ENCODE data around the gene FGF18. TPM values are rescaled to one million over a fixed set of nuclear protein-coding genes. Genes with fewer than 3 reads are reported as not detected.

The FGF18 gene
- total RNA-seq, 1 experiment from 2014 or later: not detected

DNA sequence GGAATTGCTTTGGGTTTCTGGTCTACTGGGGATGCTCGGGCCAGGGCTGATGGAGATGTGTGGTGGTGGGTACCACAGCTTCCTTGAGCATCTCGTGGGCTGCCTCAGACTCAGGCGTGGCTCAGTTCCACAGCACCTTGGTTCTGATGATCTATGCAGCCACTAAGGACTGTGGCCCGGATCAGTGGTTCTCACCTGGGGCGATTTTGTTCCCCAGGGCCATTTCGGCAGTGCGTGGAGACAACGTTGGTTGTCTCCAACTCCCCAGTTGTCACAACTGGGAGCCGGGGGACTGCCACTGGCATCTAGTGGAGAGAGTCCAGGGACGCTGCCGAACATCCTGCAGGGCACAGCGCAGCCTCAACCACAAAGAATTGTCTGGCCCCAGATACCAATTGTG lies 47.7 kb downstream of the FGF18 start:
- no peak for DNase-seq (ENCODE audit: low read depth)

DNA sequence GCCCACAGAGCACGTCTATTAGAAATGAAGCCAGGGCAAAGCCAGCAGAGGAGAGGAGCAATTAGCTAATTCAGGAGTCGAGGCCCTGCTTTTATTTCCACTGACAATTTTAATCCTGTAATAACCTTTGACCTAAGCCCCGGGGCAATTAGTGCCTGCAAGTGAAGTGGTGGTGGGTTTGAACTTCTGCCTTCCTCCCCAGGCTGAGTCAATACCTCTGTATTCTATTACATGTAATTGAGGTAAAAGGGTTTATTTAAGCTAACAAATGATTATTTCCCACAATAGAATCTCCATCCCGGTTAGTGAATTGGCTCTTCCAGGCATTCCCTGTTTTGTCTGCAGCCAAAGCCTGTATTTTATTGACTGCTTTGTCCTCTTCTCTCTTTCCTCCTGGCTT lies 49.9 kb downstream of the FGF18 start:
- DNase-seq (ENCODE audit: low read depth): no peak

DNA sequence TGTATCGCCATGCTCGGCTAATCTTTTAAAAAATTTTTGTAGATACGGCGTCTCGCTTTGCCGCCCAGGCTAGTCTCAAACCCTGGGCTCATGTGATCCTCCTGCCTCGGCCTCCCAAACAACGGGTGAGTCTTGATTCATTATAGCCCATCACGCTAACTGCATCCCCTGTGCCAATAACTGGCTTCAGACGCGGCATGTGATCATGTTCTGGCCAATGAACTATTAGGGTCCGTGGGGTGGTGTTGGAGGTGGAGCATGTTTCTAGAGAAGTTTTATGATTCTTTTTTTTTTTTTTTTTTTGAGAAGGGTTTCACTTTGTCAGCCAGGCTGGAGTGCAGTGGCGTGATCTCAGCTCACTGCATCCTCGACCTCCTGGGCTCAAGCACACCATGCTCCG lies 51.0 kb downstream of the FGF18 start:
- DNase-seq (ENCODE audit: low read depth): no peak

DNA sequence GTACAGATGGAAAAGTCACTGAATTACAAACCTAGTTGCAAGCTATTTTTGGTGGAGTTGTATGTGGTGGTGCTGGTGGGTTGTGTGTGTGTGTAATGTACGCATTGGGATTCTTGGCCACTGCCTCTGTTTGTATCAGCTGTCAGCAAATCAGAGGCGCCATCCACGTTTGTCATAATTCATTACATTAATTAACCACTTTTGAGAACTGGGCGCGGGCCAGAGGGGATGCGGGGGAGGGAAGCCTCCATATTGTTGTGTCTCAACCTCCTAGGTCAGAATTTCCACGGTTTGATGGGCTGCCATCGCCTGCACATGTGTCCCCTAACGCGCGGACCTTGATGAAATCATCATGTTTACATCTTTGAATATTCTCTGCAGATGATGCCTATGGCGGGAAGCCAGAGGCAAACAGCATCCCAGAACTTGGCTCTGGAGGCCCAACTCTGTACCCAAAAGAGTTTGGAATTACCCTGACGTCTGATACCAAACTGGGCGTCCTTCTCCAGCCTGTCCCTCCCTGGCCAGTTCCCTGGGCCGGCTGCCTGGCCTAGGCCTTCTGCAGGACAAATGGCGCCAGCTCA lies 54.9 kb downstream of the FGF18 start:
- no peak for DNase-seq (ENCODE audit: low read depth)

DNA sequence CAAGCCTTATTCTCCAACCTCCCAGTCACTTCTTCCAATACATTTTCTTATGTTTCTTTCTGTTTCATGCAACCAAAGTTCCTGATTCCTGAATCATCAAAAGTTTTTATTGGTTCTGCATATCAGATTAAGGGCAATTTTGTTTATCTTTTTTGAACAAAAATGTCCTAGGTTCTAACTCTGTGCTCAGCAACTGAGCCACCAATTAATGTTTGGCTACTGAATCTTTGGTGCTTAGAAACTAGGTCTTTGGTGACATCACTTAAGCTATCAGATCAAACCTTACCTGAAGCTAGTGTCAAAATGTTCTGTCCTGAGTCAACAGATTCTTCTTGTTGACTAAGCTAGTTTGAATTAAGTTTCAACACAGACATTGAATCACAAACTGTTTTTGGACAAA lies 56.1 kb downstream of the FGF18 start:
- no peak for DNase-seq (ENCODE audit: low read depth)

DNA sequence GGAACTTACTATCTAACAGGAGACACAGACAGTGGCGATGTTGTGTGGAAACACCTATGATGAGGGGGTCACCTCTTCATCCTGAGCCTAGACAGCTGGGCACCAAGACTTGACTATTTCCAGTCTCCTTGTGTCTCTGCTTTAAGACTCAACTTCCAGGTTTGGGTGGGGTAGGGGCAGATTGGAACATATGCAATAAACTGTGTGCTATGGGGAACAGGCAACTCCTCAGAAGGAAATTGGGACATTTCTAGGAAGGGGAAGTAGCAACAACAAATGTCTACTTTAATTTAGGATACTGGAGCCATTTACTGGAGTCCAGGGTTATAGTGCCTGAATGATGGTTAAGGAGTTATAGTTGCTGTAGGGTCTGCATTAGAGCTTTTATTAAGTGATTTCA lies 57.3 kb downstream of the FGF18 start:
- no peak for DNase-seq (ENCODE audit: low read depth)

DNA sequence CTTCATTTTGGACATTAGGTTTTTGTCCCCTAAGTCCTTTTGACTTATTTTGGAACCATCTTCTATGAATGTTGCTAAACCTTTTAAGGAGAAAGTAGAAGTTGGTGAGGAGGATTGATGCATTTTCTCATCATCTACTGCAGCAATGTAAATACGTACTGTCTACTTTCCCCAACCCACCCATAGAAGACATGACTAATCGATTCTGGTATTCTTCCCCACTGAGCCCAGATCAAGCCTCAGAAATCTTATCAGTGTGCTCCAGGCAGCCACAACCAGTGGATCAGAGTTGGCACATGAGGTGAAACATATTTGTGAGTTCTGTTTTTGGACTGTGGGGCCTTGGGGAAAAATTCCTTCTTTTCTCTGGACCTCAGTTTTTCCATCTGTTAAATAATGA lies 57.7 kb downstream of the FGF18 start:
- DNase-seq (ENCODE audit: low read depth): no peak

DNA sequence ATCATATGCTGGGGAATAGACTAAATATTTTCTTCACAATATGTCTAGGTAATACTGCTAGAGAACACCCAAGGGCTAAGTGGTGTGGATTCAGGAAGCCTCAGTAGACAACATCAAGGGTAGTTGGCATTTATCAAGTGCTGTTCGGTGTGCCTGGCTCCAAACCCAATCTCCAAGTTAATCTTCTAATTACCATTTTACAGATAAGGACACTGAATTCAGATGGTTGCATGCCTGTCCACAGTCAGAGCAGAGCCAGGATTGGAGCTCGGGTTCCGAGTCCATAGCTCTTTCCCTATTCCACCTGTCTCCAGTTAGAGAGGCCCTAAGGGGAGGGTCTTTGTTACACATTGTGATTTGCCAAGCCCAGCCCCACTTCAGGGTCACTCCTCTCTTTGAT lies 58.2 kb downstream of the FGF18 start:
- no peak for DNase-seq (ENCODE audit: low read depth)

DNA sequence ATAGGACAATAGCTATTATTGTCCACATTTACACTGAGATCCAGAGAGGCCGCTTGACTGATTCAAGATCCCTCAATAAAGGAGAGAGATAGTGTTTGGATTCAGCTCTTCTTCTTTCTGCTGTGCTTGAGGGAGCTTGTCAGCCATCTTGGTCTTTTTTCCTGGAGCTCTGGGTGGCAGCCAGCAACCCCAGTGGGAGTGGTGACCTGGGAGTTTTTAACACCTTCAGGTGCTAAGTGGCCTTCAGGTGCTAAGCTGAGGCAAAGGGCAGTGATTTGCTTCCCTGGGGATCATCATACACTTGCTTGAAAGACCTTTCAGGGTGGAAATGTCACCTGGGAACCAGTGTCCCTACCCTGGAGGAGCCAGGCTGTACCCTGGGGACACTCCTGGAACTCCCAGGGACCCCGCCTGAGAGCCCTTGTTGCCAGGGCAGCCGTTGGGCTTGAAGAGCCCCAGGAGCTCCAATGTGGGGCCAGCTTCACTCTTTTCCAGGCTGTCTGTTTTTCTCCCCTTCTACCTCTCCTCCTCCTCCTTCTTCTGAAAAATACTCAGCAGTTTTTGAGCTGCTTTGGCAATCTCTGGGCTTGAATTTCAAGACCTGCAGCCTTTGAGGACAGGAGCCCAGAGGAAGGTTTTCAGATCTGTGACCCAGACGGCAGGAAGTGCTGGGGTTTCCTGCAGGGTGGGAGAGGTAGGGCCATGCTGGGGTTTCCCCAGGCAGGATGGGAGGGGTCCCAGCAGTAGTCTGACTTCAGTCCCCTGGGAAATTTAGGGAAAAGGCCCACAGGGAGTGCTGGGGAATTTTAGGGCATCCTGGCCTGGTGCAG lies 59.7 kb downstream of the FGF18 start:
- no peak for DNase-seq (ENCODE audit: low read depth)

DNA sequence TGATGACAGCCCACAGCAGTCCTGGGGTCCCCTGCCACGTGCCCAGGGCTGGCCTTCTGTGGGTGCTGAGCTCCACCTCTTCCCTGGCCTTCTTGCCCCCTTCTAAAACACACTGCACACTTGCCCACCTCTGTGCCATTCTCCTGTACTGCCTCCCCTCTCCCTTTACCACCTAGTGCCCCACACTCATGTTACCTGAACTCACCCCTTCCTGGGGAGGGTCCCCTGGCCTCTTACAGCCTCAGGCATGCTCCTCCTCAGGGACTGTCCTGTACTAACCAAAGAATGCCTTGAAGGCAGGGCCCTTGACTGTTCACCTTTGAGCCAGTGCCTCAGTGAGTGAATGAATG lies 60.3 kb downstream of the FGF18 start:
- DNase-seq (ENCODE audit: low read depth): no peak

DNA sequence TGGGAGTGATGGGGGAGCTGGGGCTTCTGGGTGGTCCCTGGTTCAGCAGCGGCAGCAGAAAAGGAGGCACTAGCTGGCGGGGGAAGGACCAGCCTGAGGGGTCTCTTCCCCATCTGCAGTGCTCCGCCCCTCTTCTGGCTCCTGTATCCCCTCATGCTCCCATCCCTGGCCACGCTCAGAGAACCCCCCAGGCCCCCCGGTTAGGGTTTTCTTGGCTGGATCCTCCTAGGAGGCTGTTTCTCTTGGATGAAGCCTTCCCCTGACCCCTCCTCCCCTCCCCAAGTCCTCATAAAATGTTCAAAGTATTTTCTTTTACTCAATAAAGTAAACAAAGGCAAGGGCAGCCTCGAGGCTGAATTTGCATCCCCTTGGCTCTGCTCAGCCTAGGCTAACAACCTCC lies 60.8 kb downstream of the FGF18 start:
- no peak for DNase-seq (ENCODE audit: low read depth)

DNA sequence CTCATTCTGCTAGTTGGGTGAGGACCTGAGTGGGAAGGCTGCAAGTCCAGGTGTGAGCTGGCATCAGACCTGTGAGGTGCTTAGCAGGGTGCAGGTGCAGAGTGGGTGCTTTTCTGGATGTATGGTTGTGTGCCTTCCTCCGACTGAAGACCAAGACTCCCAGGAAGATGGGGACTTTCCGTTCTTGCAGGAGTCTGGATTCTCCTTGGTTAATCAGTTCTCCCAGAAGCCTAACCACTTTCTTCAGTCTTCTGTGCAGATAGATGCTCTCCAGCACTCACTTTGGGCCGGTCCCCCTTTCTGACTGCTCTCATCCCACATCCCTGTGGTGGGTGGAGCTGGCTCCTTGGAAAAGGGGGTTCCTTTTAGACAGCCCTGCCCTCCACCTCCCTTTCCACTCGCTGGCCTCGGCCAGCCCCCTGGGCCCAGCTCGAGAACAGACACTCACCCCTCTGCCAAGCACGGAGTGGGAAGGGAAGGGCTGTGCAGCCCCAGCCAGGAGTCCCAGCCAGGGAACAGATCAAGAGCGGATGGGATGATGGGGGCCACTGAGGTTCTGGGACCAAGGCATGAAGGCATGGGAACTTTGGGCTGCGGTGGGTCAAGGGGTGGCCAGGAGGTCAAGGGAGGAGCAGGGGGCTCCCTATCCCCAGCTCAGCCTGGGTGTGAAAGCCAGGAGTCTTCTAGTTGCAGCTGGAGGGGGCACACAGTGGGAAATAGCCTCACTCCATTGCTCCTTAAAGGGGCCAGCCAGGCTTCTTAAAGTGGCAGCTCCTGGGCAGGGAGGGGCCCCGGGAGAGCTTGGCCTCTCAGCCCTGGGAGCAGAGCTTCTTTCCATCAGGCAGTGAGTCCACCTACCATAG lies 62.4 kb downstream of the FGF18 start:
- no peak for DNase-seq (ENCODE audit: low read depth)

DNA sequence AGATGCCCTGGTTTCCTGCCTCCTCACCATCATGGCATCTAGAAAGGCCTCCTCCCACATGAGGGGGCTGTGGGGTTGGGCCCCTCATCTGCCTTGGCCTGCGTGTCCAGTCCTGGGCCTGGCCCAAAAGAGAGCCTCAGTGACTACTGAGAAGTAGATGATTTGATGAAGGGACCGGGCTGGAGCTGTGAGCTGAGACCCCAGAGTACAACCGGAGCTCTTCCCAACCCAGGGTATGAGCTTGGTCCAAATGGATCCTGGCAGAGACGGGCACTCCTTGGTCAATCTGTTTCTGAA lies 62.9 kb downstream of the FGF18 start:
- no peak for DNase-seq (ENCODE audit: low read depth)

DNA sequence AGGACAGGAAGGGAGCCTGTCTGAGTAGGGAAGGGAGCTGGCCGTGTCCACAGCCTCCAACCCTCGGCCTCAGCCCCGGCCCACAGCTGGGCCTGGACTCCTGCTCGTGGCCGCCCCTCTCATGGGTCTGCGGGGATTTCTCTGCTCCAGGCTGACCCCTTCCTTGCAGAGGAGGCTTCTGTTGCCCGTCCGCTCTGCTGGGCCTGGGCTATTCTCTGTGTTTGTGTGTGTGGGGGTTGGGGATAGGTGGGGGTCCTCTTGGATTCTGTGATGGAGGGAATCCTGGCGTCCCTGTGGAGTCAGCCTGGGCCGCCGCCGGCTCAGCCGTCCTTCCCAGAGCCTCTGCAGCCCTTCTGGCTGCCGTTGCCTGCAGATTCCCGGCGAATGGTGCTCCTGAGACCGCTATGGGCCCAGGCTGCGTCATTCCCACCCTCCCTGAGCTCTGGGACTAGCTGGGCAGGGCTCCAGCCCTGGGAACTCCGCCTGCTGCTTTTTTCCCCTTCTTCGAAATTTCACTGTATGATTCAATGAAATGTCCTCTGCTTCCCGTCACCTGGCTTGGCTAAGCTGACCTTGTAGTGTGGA lies 64.2 kb downstream of the FGF18 start:
- peak; percentile 51 for DNase-seq (ENCODE audit: low read depth)

DNA sequence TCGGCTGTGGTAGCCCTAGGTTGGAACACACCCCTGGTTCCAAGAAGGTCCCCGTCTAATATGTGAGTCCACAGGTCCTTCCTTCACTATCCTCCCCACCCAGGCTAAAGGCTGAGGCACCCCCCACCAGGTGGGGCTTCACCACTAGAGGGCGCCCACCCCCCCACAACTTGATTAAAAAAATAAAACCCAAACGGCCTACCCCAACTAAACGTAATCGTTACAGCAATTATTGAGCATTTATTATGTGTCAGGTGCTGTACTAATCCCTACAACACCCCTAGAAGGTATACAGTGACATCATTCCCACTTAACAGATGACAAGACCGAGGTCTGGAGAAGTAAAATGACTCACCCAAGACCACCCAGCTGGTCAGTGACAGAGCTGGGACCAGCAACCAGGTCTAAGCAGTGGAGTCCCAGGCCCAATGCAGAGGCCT lies 65.0 kb downstream of the FGF18 start:
- DNase-seq (ENCODE audit: low read depth): peak; percentile 14

DNA sequence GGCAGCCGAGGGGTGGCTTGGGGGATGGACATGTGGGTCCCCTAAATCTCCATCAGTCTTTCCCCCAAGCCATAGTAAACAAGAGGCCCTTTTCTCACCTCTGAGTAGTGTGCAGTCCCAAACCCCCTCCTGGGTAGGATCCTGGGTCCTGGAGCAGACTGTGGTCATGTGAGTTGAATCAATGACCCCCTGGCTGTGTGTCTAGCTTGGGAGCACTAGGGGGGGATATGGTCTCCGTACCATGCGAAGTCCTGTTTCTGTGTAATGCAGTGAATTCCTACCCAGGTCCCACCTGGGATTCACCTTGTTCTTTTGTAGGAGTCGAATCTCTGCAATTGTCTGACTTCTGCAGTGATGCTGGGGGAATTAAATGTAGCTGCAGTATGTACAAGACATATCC lies 66.2 kb downstream of the FGF18 start:
- no peak for DNase-seq (ENCODE audit: low read depth)

DNA sequence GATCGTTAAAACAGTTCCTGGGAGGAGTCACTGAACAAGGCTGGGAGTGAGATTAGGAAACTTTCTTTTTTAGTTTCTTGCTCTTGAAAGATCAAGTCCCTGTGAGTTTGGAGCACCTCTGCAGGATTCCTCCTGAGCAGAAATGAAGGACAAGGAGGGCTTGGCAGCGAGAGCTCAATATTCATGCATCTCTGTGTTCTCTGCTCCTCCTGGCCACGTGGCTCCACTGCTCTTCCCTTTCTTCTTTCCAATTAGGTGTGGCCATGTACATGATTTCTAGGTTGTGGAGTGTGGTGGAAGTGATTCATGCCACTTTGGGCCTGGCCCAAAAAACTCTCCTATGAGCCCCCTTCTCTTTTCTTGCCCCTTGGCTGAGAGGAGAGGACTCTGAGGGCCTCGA lies 67.2 kb downstream of the FGF18 start:
- DNase-seq (ENCODE audit: low read depth): no peak

DNA sequence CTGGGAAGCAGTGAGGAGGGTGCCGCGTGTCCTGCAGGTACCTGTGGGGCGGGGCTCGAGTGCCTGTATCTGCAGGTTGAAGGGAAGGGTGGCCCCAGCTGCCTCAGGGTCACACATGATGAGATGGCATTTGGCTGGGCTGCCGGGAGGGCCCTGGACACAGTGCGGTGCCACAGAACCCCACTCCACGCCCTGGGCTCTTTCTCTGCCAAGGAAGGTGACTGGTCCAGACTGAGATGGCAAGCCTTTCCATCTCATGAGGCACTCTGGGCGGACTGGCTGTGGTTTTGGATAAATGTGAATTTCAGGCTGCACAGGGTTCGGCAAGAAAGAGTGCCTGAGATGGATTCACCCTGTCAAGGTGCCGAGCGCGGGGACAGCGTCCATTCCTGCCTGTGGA lies 69.4 kb downstream of the FGF18 start:
- DNase-seq (ENCODE audit: low read depth): no peak

DNA sequence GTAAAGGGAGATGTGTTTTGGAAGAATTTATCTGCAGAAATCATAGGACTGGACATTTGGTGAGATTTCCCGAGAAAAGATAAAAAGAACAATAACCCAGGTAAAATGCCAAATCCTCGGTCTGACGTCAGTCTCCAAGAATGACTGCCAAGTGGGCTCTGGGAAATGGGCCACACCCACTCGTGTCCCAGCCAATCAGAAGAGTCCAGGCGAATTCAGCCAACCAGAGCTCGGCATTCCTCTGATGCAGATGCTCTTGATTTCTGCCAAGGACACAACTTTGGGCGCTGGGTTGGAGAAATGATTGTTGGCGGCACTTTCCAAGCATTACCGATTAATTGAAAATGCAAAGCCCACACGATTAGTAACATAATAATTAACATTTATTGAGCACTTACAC lies 73.3 kb downstream of the FGF18 start:
- no peak for DNase-seq (ENCODE audit: low read depth)

DNA sequence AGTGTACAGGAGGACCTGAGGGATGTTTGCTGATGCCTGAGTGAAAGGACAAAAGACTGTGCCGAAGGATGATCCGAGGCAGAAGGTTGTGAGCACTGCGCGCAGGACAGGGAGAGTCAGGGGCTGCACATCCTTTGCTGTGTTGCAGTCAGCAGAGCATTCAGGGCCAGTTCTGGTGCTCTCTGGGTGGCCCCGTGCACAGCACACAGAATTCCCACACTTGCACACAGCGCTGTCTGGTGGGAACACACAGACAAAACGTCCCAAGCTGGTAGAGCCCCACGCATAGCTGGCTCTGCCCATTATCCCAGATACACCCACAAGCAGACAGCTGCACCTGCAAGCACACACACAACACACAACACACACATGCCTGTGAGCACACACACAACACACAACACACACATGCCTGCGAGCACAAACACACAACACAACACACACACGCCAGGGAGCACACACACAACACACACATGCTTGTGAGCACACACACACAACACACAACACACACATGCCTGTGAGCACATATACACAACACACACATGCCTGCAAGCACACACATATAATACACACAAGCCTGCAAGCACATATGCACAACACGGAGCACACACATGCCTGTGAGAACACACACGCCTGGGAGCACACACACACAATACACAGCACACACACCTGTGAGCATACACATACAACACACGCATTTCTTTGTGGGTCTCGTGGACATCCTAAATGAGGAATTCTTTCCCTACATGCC lies 74.4 kb downstream of the FGF18 start:
- no peak for DNase-seq (ENCODE audit: low read depth)

DNA sequence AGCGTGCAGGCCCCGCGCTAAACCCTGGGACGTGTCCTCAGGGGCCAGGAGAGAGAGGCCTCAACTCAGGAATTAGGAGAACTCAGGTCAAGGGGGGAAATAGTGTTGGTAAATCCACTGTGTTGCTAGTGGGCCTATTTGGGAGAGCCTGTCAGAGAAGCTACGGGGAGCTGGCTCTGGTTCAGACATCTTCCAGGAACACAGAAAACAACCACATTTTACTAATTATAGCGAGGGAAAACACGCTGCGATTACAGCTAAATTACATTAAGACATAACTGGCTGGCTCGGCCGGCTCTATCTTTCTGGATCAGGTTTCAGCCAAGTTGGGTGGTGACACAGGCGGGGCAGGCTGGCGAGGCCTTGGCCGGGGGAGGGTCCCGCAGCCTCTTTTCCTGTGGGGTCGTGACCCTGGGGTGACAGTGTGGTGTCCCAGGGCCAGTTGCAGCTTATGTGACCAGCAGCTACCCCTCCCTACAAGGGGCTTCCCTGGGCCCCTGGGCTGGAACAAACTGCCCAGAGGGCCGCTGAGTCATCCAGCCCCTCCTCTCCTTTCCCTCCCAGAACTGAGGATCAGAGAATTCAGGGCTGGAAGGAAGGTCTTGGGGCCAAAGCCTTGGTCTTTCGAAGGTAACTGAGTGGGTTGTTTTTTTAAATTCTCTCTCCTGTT lies 75.1 kb downstream of the FGF18 start:
- DNase-seq (ENCODE audit: low read depth): peak; percentile 84

All from RPMI7951 (cell line).